Neuronal stem cell (in vitro differentiated cells): Measurements from ENCODE around the gene CEACAM16.

Source experiments
- DNase-seq: peaks from one replicate; pipeline ENCODE4 v3.0.0-alpha.2; 2013; ENCODE audit warnings: low spot score
- H2AFZ ChIP-seq: one replicate; pipeline ENCODE4 v1.6.1; 2013; ENCODE audit warnings: mild to moderate bottlenecking, low read length, inconsistent platforms
- H2AK5ac ChIP-seq: 2 replicates; pipeline ENCODE4 v1.6.1; 2013; ENCODE audit warnings: low read depth, mild to moderate bottlenecking, inconsistent platforms, low read length, moderate library complexity, mixed read lengths
- H2BK120ac ChIP-seq: 2 replicates; pipeline ENCODE4 v1.6.1; 2013; ENCODE audit warnings: low read depth, mild to moderate bottlenecking, inconsistent platforms, low read length, moderate library complexity, mixed read lengths
- H2BK12ac ChIP-seq: one replicate; pipeline ENCODE4 v1.6.1; 2013; ENCODE audit warnings: low read length, inconsistent platforms
- H2BK15ac ChIP-seq: 2 replicates; pipeline ENCODE4 v1.6.1; 2013; ENCODE audit warnings: mild to moderate bottlenecking, low read length, inconsistent platforms, mixed read lengths
- H2BK5ac ChIP-seq: one replicate; pipeline ENCODE4 v1.6.1; 2013; ENCODE audit warnings: inconsistent platforms, mild to moderate bottlenecking, low read length, moderate library complexity
- H3K14ac ChIP-seq: one replicate; pipeline ENCODE4 v1.6.1; 2013; ENCODE audit warnings: low read length, inconsistent platforms
- H3K18ac ChIP-seq: 2 replicates; pipeline ENCODE4 v1.6.1; 2013; ENCODE audit warnings: low read length, inconsistent platforms
- H3K23ac ChIP-seq: 2 replicates; pipeline ENCODE4 v1.6.1; 2013; ENCODE audit warnings: low read depth, mild to moderate bottlenecking, mixed read lengths, low read length, inconsistent platforms; ENCODE audit not compliant: poor library complexity
- H3K27ac ChIP-seq: replicated peaks from 3 replicates; pipeline ENCODE4 v1.5.1; 2013; ENCODE audit warnings: low read length, inconsistent platforms
- H3K27me3 ChIP-seq, 3 experiments: 2 replicates each; pipeline ENCODE4 v1.6.1; 2013; ENCODE audit warnings: low read length in 3 of 3, mild to moderate bottlenecking in 2 of 3, inconsistent platforms in 1 of 3, low read depth in 1 of 3, mixed read lengths in 1 of 3, moderate library complexity in 1 of 3; ENCODE audit not compliant: control insufficient read depth in 3 of 3, insufficient read depth in 3 of 3
- H3K36me3 ChIP-seq, 2 donors: replicated peaks in 1 of 2; 2 replicates each; pipeline ENCODE4 v1.6.1; 2013; ENCODE audit warnings: low read length in 2 of 2; ENCODE audit not compliant: control insufficient read depth in 2 of 2, insufficient read depth in 2 of 2
- H3K4ac ChIP-seq: 2 replicates; pipeline ENCODE4 v1.6.1; 2013; ENCODE audit warnings: inconsistent platforms, mild to moderate bottlenecking, low read length, moderate library complexity
- H3K4me1 ChIP-seq, 2 donors: 1 replicate in 1 of 2; 2 replicates in 1 of 2; pipeline ENCODE4 v1.6.1; 2013; ENCODE audit warnings: low read length in 2 of 2, low read depth in 1 of 2; ENCODE audit not compliant: control insufficient read depth in 2 of 2, insufficient read depth in 1 of 2
- H3K4me2 ChIP-seq: one replicate; pipeline ENCODE4 v1.6.1; 2013; ENCODE audit warnings: mild to moderate bottlenecking, low read length, inconsistent platforms; ENCODE audit not compliant: insufficient read depth, poor library complexity, severe bottlenecking
- H3K4me3 ChIP-seq, 2 donors: 2 replicates each; pipeline ENCODE4 v1.5.1; 2013; ENCODE audit warnings: low read length in 2 of 2, mild to moderate bottlenecking in 2 of 2, inconsistent platforms in 1 of 2, moderate library complexity in 1 of 2
- H3K79me1 ChIP-seq: one replicate; pipeline ENCODE4 v1.6.1; 2013; ENCODE audit warnings: low read depth, mild to moderate bottlenecking, inconsistent platforms, low read length, moderate library complexity
- H3K9ac ChIP-seq: one replicate; pipeline ENCODE4 v1.6.1; 2013; ENCODE audit warnings: mild to moderate bottlenecking, low read depth, low read length, inconsistent platforms; ENCODE audit not compliant: poor library complexity
- H3K9me3 ChIP-seq, 2 donors: replicated peaks in 1 of 2; 2 replicates each; pipeline versions ENCODE3 to v1.6.1; 2013; ENCODE audit warnings: low read length in 2 of 2, mild to moderate bottlenecking in 2 of 2, inconsistent platforms in 1 of 2, low read depth in 1 of 2, mixed read lengths in 1 of 2, moderate library complexity in 1 of 2; ENCODE audit not compliant: control insufficient read depth in 2 of 2, insufficient read depth in 1 of 2
- H4K8ac ChIP-seq: one replicate; pipeline ENCODE4 v1.6.1; 2013; ENCODE audit warnings: low read depth, mild to moderate bottlenecking, inconsistent platforms, low read length, moderate library complexity
- H4K91ac ChIP-seq: one replicate; pipeline ENCODE4 v1.6.1; 2013; ENCODE audit warnings: low read length, low read depth, mild to moderate bottlenecking, inconsistent platforms; ENCODE audit not compliant: poor library complexity
- WGBS, 2 donors: extraction: QIAGEN DNeasy Blood & Tissue Kit; methylation state at CpG; one replicate each; pipeline ENCODE4 v1.1.7; 2013; ENCODE audit warnings: missing lambda C conversion rate in 2 of 2, mixed read lengths in 1 of 2; ENCODE audit not compliant: insufficient read length in 2 of 2, insufficient replicate concordance in 1 of 2; ENCODE audit errors: extremely low coverage in 2 of 2; 5-methylcytosine and 5-hydroxymethylcytosine counted together

CEACAM16 gene

GRCh38 chr19:44671400-44671799 is 27.6 kb upstream of the CEACAM16 start, which contains the start of gene CEACAM19:
TSS of gene CEACAM19 (plus strand) at chr19:44671482. CDS start at chr19:44671932, 450 bp downstream.
- Histone ChIP-seq H2AK5ac (no peak within 1 kb of the TSS), H3K4me3 (no peak within 1 kb of the TSS), H3K27ac (no peak within 1 kb of the TSS), H3K4me1 (no peaks in the 10 kb centered on the region), H3K79me1 (no peaks in the 10 kb centered on the region), H3K4me2 (no peak within 1 kb of the TSS), H2BK12ac (no peak within 1 kb of the TSS), H3K4ac (no peak within 1 kb of the TSS), H4K91ac (no peak within 1 kb of the TSS), H3K9me3 (no peaks in the 10 kb centered on the region), H3K18ac (no peak within 1 kb of the TSS), H3K36me3 (no peaks in the 10 kb centered on the region), H2BK5ac (no peak within 1 kb of the TSS), H2BK15ac (no peak within 1 kb of the TSS), H3K9ac (no peak within 1 kb of the TSS), H3K27me3 (no peaks in the 10 kb centered on the region), H3K23ac (no peak within 1 kb of the TSS), H2BK120ac (no peak within 1 kb of the TSS), H2AFZ (no peak within 1 kb of the TSS), H3K14ac (no peak within 1 kb of the TSS), H4K8ac (no peak within 1 kb of the TSS)
- DNase-seq, result no peak
- WGBS, 2 donors, result no CpG with 5 or more reads among the region's 2 CpGs

GRCh38 chr19:44672226-44672625 is 26.7 kb upstream of the CEACAM16 start:
- no CpG with 5 or more reads among the region's 1 CpG for WGBS, 2 donors

GRCh38 chr19:44673510-44673909 is 25.4 kb upstream of the CEACAM16 start:
- H2AFZ ChIP-seq, result no peak overlapping the region
- H3K27ac ChIP-seq, result no peak overlapping the region
- H3K79me1 ChIP-seq, result no peaks in the 10 kb centered on the region
- no CpG with 5 or more reads among the region's 4 CpGs for WGBS, 2 donors
- H2BK120ac ChIP-seq, result no peak overlapping the region
- no peaks in the 10 kb centered on the region for H3K4me1 ChIP-seq
- DNase-seq, result no peak
- no peaks in the 10 kb centered on the region for H3K36me3 ChIP-seq
- no peak overlapping the region for H4K8ac ChIP-seq
- no peak overlapping the region for H3K18ac ChIP-seq
- H2AK5ac ChIP-seq, result no peak overlapping the region
- no peak overlapping the region for H3K4me2 ChIP-seq
- H2BK5ac ChIP-seq, result no peak overlapping the region
- H3K27me3 ChIP-seq, result no peaks in the 10 kb centered on the region
- no peak overlapping the region for H3K23ac ChIP-seq
- no peak overlapping the region for H3K9ac ChIP-seq
- H3K14ac ChIP-seq, result no peak overlapping the region
- H3K9me3 ChIP-seq, result no peaks in the 10 kb centered on the region
- no peak overlapping the region for H2BK15ac ChIP-seq
- H3K4ac ChIP-seq, result no peak overlapping the region
- no peak overlapping the region for H3K4me3 ChIP-seq
- H2BK12ac ChIP-seq, result no peak overlapping the region
- no peak overlapping the region for H4K91ac ChIP-seq

More at GRCh38 chr19:44672226-44672625, 26.7 kb upstream of the CEACAM16 start:
- no peak overlapping the region for H2BK12ac ChIP-seq
- no peak overlapping the region for H4K8ac ChIP-seq
- H3K4me1 ChIP-seq, result no peaks in the 10 kb centered on the region
- no peaks in the 10 kb centered on the region for H3K27me3 ChIP-seq
- no peak overlapping the region for H3K23ac ChIP-seq
- H3K27ac ChIP-seq, result no peak overlapping the region
- no peak for DNase-seq
- no peak overlapping the region for H2AK5ac ChIP-seq
- no peak overlapping the region for H2AFZ ChIP-seq
- no peaks in the 10 kb centered on the region for H3K79me1 ChIP-seq
- H3K4ac ChIP-seq, result no peak overlapping the region
- H4K91ac ChIP-seq, result no peak overlapping the region
- no peak overlapping the region for H3K18ac ChIP-seq
- no peak overlapping the region for H3K4me2 ChIP-seq
- no peak overlapping the region for H2BK5ac ChIP-seq
- H3K9me3 ChIP-seq, result no peaks in the 10 kb centered on the region
- H2BK120ac ChIP-seq, result no peak overlapping the region
- no peak overlapping the region for H2BK15ac ChIP-seq
- no peak overlapping the region for H3K14ac ChIP-seq
- no peaks in the 10 kb centered on the region for H3K36me3 ChIP-seq
- H3K9ac ChIP-seq, result no peak overlapping the region
- H3K4me3 ChIP-seq, result no peak overlapping the region

DNA sequence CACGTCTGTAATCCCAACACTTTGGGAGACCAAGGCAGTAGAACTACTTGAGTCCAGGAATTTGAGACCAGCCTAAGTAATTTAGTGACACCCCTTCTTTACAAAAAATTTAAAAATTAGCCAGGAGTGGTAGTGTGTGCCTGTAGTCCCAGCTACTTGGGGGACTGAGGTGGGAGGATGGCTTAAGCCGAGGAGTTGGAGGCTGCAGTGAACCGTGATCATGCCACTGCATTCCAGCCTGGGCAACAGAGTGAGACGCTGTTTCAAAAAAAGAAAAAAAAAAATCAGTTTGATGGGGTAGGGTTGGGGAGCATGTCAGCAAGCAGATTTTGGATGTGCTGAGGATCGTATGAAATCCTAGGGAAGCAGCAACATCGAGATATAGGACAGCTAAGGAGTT is 23.4 kb upstream of the CEACAM16 start:
- Histone ChIP-seq H3K14ac (no peak overlapping the region), H2AK5ac (no peak overlapping the region), H3K4me1 (no peaks in the 10 kb centered on the region), H3K9me3 (no peaks in the 10 kb centered on the region), H2BK5ac (no peak overlapping the region), H2BK15ac (no peak overlapping the region), H4K91ac (no peak overlapping the region), H3K27me3 (no peaks in the 10 kb centered on the region), H4K8ac (no peak overlapping the region), H3K36me3 (no peaks in the 10 kb centered on the region), H2BK120ac (no peak overlapping the region), H3K27ac (no peak overlapping the region), H3K9ac (no peak overlapping the region), H3K23ac (no peak overlapping the region), H3K4me3 (no peak overlapping the region), H3K18ac (no peak overlapping the region), H3K4me2 (no peak overlapping the region), H2AFZ (no peak overlapping the region), H2BK12ac (no peak overlapping the region), H3K79me1 (no peaks in the 10 kb centered on the region), H3K4ac (no peak overlapping the region)
- WGBS, 2 donors, result no CpG with 5 or more reads among the region's 6 CpGs
- no peak for DNase-seq
